Fibroblast of lung (primary cell): ENCODE results near the gene SETX.

Experiments
- EZH2 ChIP-seq: IDR thresholded peaks from 2 replicates; pipeline ENCODE4 v1.5.1; 2012; ENCODE audit warnings: low read length, control low read depth, mild to moderate bottlenecking; ENCODE audit errors: missing control alignments
- TF ChIP-seq, protein P1 (sequence below), 2 donors: IDR thresholded peaks in 1 of 2; conservative IDR thresholded peaks in 1 of 2; 1 replicate in 1 of 2; 2 replicates in 1 of 2; pipeline ENCODE4 v1.5.1; 2011 to 2012; ENCODE audit warnings: low read length in 2 of 2, control low read depth in 1 of 2, inconsistent platforms in 1 of 2, low read depth in 1 of 2, mild to moderate bottlenecking in 1 of 2

DNA sequence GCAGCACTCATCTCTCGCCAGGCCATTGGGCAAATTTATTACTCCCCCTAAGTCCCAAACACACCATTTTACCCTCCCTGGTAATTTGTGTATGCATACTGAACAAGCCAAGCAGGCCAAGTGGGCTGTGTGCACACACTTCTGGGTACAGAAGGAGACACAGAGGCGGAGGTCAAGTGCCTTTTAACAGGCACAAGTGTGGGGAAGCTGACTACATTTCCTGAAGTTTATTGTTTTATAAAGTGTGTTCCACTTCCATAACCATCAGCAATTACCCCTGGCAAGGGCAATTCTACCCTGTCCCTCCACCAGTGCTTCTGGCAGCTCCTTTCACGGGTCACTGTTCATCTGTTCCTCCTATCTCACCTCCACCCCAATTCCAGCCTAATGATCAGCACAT, 93.9 kb downstream of the SETX start:
- TF ChIP-seq, protein P1, sequence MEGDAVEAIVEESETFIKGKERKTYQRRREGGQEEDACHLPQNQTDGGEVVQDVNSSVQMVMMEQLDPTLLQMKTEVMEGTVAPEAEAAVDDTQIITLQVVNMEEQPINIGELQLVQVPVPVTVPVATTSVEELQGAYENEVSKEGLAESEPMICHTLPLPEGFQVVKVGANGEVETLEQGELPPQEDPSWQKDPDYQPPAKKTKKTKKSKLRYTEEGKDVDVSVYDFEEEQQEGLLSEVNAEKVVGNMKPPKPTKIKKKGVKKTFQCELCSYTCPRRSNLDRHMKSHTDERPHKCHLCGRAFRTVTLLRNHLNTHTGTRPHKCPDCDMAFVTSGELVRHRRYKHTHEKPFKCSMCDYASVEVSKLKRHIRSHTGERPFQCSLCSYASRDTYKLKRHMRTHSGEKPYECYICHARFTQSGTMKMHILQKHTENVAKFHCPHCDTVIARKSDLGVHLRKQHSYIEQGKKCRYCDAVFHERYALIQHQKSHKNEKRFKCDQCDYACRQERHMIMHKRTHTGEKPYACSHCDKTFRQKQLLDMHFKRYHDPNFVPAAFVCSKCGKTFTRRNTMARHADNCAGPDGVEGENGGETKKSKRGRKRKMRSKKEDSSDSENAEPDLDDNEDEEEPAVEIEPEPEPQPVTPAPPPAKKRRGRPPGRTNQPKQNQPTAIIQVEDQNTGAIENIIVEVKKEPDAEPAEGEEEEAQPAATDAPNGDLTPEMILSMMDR (conservative IDR thresholded peaks at IDR 0.05 in 1 of 2, IDR thresholded peaks at IDR 0.05 in 1 of 2; ENCODE audit: low read depth in 1 of 2, low read length in 2 of 2) = no peak
- TF ChIP-seq EZH2 = no peak
